SW480 (cell line): ENCODE results near the gene SPATA3.
"Not testable (repeated sequence)": the region's sequence is repeated elsewhere in the genome, so short reads cannot be mapped to it uniquely, and the experiment has no call there.

Experiments
- DNase-seq: peaks from one replicate; pipeline ENCODE4 v3.0.0-alpha.2; 2016; ENCODE audit warnings: low spot score

Gene SPATA3

DNA sequence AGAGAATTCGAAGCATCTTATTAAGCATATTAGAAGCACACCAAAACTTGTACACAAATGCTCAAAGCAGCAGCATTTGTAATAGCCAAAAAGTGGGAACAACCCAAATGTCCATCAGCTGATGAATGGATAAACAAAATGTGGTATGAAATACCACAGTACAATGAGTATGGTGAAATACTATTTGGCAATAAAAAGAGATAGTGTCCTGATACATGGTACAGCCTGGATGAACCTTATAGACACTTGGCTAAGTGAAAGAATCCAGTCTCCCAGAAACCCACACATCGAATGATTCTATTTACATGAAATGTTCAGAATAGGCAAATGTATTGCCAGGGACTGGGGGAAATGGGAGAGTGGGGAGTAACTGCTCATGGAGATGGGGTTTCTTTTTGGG, 3.0 kb downstream of the SPATA3 start:
- DNase-seq = no peak

DNA sequence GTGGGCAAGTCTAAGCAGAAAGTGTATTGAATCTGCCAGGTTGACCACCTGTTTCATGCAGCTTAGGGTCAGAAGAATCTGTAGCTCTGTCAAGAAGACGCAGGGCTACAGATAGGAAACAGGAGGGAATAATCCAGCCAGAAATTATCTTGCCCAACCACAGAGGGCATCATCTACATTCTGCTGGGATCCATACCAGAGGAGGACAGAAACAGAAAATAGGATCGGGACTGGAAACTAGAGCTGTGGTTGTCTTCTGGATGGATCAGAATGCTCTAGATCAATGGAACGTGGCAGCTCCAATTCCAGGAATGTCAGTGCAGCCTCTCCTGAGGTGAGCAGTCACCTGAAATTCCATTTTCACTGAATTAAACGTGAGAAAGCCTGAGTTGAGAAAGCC, 3.6 kb downstream of the SPATA3 start:
- DNase-seq = no peak

DNA sequence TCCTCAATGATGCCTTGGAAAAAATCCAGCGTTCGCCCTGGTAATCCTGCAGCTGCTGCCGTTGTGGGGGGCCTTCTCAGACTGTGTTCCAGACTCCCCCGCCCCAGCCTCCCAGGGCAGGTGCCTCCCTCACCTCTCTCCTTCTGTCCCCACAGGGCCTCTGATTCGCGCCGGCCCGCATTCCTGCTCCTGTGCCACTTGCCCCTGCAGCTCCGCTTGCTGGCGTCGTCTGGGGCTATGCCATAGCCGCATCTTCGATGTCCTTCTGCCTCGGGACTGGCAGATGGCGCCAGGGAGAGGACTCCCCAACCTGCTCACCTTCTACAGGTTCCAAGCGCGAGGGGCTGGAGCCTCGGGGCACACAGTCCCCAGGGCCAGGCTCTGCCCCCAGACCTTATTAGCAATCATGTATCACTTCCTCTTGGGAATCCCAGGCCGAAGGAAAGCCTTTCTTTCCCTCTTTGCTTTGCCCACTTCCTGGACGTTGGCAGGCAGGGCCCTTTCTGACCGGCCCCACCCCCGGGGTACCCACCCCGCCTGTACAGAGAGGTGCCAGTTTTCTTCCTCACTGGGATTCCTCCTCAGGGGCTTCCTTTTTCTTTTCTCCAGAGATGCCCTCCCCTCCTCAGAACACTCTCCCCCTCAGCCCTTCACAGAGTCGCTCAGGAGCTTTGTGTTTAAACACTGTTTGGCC, 4.4 kb downstream of the SPATA3 start:
- DNase-seq = peak; percentile 15

DNA sequence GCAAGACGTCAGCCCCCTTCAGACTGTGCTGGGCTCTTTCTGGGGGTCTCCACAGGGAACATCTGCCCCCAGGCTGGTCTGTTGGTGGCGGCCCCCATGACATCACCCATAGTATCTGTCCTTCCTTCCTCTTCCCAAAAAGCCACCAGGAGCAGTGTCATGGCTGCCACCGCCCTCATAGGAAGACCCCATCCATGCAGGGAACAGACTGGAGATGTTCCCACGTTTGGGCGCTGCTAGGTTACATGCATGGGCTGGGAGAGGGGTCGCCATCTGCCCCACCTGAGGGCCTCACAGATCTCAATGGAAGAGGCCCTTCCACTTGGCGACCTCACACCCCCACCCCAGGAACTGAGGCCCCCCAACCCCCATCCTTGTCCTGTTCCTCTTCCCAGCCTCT, 5.1 kb downstream of the SPATA3 start:
- DNase-seq = no peak

DNA sequence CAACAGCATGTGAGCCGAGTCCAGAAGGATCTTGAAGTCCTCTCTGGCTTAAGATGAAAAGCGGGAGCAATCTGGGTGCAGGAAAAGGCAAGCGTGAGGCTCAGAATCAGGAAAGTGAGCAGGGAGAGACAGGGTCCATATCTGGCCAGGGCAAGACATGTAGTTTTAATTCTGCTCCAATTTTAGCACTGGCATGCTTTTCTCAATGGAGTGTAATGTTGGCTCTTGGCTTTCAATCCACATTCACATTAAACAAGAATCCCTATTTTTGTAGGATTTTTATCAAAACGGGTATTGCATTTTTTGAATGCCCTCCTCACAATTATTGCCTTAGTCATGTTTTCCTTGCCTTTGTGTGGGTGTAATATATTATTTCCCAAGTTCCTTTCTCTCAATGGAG, 6.0 kb downstream of the SPATA3 start:
- DNase-seq = no peak

DNA sequence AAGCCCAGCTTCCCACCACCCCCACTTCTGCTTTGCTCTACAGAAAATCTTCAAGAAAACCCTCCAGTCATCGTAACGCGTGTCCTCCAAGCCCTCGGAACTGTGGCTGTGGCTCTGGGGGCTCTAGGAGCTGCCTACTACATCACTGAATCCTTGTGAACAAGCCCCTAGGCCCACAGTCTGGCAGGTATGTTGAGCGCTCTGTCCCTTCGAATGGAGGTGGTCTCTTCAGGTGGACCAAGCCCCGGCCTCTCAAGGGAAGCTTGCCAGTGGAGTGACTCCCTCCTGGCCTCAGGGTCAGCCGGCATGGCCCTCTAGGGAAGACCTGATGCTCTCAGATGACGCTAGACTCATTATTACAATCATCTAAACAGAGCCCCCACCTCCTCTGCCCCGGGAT, 6.7 kb downstream of the SPATA3 start:
- DNase-seq = no peak

DNA sequence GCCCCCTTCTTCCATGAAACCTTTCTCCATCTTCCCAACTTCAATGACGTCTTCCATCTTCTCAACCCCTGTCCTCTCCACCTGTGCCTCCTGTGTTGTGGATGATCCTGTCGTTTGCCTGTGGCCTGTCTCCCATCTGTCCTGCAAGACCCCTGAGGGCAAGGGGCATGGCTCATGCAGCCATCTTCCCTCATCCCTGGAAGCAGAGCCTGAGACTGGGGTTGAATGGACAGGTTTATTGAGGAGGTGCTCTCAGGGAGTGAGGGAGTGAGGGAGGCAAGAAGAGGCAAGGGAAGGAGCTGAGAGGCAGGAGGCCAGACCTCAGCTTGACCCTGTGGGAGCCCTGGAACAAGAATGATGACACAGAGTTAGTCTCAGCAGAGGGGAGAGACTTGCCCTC, 7.3 kb downstream of the SPATA3 start:
- DNase-seq = no peak

DNA sequence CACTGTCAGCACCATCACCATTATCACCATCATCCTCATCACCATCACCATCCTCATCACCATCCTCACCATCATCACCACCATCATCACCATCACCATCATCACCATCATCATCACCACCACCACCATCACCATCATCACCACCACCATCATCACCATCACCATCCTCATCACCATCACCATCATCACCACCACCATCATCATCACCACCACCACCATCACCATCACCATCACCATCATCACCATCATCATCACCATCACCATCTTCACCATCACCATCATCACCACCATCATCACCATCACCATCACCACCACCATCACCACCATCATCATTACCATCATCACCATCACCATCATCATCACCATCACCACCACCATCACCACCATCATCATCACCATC, 9.0 kb downstream of the SPATA3 start:
- not testable (repeated sequence) for DNase-seq

DNA sequence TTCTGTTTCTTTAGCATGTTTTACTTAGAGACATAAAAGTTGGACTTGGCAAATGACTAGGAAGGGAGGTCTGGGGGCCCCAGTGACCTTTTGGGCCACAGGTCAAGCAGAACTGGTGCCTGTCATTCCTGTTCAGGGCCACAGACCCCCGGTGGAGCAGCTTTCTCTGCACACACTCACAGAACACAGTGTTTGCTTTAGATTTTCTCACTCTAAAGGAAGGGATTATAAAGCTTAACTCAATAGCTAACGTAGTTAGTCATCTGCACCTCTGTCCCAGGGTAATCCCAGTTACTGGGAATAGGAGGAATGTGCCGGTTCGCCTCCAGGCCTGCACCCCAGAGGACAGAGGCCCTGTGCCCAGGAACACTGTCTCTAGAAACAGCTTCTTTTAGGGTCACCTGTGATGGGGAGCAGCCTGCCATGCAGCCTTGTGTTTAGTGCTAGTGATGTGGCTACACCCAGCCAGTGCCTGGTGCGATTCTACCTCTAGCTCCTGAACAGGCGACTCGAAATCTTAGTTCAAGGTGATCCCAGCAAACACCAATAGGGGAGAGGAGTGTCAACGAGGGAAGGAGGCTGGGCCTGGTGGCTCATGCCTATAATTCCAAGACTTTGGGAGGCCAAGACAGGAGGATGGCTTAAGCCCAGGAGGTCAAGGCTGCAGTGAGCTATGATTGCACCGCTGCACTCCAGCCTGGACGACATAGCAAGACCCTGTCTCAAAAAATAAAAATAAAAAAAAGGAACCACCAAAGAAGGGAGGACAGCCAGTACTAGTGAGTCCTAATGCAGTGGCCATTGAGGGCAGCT, 11.6 kb downstream of the SPATA3 start:
- DNase-seq = no peak

DNA sequence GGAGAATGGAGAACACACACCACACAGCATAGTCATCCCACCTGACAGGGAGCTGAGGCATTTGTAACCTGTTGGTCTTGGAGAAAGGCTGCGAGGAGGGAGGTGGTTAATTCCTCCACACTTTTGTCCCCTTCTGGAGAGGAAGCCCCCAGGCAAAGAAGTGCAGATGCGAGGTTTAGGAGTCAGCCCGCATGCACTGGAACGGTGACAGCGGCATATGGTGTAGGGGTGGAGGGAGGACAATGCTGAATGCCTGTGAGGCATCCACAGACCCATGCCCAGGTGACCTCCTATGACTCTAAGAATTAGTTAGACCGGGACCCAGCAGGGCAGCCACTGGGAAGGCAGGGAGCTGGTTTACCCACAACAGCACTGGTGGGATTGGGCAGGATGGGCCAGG, 12.2 kb downstream of the SPATA3 start:
- no peak for DNase-seq

DNA sequence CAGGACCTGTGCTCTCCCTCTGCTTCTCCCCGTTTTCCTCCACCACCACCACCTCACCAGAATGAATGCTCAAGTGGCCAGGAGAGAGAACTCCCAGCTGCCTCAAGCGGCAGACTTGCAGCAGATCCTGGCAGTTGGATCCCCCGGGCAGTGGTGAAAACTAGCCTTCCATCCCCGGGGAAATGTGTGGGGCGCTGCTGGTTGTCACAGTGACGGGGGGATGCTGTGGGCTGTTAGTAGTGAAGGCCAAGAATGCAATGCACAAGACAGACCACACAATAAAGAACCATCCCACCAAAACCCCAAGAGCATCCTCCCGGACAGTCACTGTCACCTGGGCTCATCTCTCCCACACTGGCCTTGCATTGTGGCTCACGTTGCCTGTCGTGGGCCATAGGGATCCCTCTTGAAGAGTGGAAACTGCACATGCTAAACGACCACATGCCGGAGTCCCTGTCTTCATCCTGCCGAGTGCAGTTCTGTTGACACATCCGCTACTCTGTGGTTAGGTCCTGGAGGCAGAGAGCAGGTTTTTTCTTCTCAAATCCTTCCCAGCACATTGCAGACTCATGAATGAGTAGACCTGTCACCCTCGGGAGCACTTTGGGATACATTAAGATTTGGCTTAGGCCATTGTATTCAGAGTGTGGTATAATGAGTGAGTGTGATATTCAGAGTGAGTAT, 13.5 kb downstream of the SPATA3 start:
- DNase-seq = no peak

DNA sequence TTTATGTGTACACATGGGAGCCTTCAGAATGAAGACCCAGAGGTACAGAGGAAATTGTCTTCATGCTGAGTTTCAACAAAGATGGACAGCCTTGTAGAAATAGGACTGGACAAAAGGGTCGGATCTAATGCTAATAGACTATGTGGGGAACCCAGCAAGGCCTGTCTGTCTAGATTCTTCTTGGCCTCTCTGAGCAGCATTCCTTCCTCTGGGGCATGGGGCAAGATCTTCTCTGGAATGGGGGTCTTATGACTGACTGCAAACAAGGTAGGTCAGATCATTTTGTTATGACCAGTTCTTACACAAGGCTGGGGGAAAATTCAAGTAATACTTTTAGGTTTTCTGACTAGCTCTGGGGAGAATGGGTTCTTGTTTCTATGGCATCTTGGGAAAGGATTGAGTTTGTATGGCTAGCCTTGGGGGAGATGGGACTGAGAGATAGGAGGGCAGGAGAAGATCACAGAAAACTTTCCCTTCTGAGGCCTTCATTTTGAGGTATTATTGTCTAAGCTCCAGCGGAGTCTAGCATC, 14.3 kb downstream of the SPATA3 start:
- no peak for DNase-seq

DNA sequence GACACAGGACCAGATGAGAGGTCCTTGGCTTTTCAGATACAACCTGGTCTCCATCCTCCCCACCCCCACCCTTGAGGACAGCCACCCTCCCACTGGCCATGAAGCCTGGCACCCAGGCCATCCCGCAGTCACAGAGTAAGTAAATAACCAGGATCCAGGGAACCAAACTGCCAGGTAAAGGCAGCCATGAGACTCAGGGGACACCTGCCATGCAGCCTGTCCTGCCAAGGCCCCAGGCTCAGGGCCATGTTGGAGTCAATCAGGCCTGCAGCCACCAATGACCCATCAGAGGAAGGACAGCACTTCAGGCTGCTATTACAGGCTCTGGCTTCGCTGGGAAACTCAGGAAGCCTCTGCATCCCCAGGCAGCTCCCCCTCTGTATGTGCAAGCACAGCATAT, 15.6 kb downstream of the SPATA3 start:
- no peak for DNase-seq

DNA sequence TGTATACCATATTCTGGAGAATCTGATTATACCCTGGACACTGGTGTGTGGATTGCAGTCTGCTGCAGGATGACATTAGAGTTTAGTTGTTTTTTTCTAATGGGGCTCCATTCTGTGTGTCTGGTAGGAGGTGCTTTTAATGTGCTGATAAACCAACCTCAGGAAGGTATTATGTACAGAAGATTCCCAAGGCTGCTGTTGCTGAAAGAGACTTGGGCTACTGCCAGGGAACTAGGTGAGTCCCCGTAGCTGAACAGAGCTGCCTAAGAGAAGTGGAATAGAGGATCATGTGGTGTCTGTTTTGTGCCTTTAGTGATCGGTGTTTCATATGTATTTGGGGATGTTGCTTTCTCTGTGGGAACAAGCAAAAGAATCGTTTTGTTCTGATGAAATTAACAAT, 16.5 kb downstream of the SPATA3 start:
- DNase-seq = no peak

DNA sequence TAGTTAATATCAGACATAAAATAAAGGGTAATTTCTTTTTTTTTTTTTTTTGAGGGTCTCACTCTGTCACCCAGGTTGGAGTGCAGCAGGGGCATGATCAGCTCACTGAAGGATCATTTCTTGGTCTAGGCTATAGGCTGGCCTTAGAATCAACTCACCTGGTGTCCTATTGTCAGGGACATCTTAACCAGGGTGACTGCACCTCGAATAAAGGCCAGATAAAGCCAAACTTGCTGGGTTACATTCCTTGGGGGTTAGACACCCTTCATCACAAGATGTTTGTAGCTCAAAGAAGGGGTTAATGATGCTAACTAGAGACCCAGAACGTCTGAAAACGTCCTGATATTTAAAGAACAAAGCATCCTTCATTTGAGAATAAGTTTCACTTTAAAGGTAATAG, 17.9 kb downstream of the SPATA3 start:
- DNase-seq = no peak

DNA sequence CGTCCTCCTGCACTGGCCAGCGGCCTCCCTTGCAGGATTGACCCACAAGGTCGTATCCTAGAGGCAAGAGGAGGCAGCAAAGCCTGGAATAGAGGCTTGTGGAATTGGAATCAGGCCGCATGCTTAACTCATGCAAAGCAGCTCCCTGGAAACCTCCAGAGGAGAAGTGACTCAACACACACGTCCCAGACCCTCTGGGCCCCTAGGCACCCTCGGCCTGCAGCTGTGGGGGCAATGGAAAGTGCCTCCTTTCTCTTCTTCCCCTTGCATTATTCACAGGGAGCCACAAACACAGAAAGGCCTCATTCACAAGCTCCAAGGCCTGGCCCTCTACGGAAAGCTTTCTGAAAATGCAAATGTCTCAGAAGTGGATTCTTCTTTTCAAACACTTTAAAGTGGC, 19.6 kb downstream of the SPATA3 start:
- no peak for DNase-seq

DNA sequence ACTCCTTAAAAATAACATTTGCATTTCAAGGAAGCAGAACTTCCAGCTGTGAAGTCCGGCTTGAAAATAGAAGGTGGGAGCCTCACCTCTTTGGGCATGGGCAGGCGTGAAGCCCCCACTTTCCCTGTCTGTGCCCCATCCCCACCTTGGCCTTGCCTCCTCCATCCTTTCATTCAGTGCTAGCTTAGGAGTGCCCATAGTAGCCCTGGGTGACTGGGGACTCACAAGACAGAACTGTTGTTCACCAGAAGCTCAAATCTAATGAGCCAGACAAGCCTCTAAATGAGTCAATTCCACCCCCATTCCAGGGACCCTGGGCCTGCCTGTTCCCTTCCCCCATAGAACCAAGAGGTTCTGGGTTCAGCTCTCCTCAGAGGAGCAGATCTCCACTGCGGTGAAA, 20.0 kb downstream of the SPATA3 start:
- no peak for DNase-seq

DNA sequence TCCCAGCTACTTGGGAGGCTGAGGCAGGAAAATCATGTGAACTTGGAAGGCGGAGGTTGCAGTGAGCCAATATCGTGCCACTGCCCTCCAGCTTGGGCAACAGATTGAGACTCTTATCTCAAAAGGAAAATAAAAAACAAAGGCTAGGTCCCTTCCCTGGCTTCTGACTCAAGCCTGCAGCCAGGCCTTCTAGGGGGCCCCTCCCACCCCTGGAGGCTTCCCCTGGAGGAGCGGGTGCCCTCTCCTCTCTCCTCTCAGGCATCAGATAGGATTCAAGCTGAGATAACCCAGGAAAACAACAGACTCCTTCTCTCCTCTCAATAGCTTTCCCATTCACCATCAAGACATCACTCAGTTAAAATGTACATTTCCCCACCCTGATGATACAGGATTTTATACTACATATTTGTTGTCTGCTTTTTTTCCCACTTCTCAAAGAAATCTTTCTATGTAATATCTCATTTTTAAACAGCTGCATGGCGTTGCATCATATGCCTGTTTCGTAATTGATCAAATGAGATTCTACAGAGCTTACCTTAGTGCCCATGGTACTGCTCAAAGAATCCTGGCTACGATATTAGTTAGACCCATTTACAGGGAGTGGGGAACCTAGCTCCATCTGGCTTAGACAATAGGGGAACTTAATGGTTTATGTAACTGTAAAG, 20.8 kb downstream of the SPATA3 start:
- no peak for DNase-seq

DNA sequence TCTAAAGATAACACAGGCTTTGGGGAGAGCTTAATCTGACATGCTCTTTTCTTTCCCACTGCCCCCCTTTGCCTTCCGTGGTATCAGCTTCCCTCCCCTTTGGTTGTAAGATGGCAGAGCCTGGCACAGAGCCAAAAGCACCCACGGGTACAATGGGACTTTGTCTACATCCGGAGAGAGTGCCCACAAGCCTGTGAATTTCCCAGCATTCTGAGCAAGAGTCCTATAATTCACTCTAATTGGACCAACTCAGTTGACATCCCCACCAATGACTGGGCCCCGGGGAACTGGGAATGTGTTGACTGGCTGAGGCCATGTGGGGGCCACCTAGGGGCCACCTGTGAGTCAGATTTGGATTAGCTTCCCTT, 21.3 kb downstream of the SPATA3 start:
- DNase-seq = peak; percentile 66

DNA sequence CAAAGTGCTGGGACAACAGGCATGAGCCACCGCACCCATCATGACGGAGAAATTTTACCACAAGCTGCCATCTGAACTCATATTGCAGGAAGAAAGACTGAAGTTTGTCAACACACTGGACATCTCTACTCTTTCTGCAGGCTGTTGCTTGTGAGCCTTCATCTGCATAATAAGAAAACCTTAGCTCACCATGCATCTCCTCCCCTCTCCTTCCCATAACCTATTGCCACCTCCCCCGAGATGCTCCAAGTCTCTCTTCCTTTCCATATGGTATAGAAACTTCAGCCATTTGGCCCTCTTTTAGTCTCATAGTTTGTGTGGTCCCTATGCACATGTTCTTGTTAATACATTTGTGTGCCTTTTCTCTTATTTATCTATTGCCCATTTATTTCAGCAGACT, 22.3 kb downstream of the SPATA3 start:
- DNase-seq = no peak

DNA sequence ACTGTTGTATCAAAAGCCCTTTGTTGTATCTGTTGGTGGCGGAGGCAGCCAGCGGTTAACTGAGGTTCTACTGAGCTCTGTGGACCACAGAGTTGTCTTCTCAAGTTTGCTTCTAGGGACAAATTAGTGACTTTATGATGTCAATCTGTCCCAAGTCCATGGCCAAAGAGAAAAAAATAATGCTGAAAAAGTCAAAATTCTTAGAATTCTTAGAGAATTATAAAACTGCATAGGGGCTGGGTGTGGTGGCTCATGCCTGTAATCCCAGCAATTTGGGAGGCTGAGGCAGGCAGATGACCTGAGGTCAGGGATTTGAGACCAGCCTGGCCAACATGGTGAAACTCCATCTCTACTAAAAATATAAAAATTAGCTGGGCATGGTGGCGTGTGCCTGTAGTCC, 29.1 kb downstream of the SPATA3 start:
- DNase-seq = not testable (repeated sequence)

DNA sequence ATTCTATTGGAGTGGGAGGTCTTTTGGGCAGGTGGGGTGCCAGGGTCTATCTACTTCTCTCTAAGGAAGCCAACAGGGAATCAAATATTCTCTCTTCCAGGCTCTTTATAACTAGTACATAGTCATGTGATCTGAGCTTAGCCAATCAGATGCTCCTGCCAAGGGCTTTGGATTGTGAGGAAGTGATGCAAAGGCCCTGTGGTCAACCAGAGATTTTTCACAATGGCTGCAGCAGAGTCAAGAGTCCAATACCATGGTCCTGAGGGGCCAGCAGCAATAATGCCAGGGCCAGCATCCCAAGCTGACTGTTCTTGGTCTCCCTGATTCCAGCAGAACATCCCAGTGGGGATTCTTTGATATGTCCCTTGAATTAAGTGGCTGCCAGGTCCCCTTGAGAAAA, 33.0 kb downstream of the SPATA3 start:
- DNase-seq = no peak

DNA sequence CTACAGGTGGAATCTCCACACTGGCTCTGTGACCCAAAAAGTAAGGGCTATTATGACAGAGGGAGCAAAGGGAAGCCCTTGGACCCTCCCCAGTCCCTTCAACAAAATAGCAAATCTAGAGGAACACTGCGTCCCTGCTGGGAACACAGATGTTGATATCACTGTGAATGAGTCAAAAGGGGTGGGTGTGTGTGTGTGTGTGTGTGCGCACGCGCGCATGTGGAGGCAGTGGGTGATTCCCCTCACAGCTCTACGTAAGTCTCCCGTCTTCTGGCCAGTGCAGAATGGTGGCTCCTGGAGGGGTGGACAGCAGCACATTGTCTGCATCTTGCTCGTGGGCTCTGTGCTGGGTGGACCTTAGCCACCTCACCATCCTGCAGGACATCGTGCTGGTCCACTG, 33.6 kb downstream of the SPATA3 start:
- DNase-seq = no peak
